DND-41 (cell line): ENCODE data around the gene SLC6A18.
"Not testable (repeated sequence)": the region's sequence is repeated elsewhere in the genome, so short reads cannot be mapped to it uniquely, and the experiment has no call there.

ENCODE experiments used
- ATAC-seq: fragments of 200-7000 bp; cut with Tn5 transposase; 3 replicates; pipeline ENCODE4 v1.9.1; 2021; ENCODE audit warnings: low read depth; ENCODE audit not compliant: insufficient read depth
- DNase-seq: peaks from one replicate; pipeline ENCODE4 v3.0.0-alpha.2; 2020
- H2AFZ ChIP-seq: 2 replicates; pipeline ENCODE4 v1.6.0; 2012; ENCODE audit warnings: low read depth, low read length
- H3K27ac ChIP-seq: 2 replicates; pipeline ENCODE4 v1.5.1; 2012; ENCODE audit warnings: low read length, inconsistent platforms
- H3K27me3 ChIP-seq: fragments of 200-600 bp; sonication (generic); 2 replicates; pipeline ENCODE4 v1.6.0; 2012; ENCODE audit warnings: low read length, mild to moderate bottlenecking, inconsistent platforms; ENCODE audit not compliant: insufficient read depth, poor library complexity
- H3K36me3 ChIP-seq: 2 replicates; pipeline ENCODE4 v1.5.1; 2012; ENCODE audit warnings: low read length, inconsistent platforms; ENCODE audit not compliant: insufficient read depth
- H3K4me1 ChIP-seq: 2 replicates; pipeline ENCODE4 v1.5.1; 2012; ENCODE audit warnings: mild to moderate bottlenecking, low read length; ENCODE audit not compliant: insufficient read depth
- H3K4me2 ChIP-seq: 2 replicates; pipeline ENCODE4 v1.6.0; 2012; ENCODE audit warnings: mild to moderate bottlenecking, moderate library complexity, low read length, inconsistent platforms; ENCODE audit not compliant: insufficient read depth
- H3K4me3 ChIP-seq, 2 experiments: fragments of 200-600 bp in 1 of 2; shearing (Covaris generic) in 1 of 2; 2 replicates each; pipeline ENCODE4 v1.5.1; 2012 to 2016; ENCODE audit warnings: inconsistent platforms in 2 of 2, low read length in 2 of 2, mild to moderate bottlenecking in 2 of 2, low read depth in 1 of 2, moderate library complexity in 1 of 2
- H3K79me2 ChIP-seq: 2 replicates; pipeline ENCODE4 v1.6.0; 2012; ENCODE audit warnings: low read length, inconsistent platforms; ENCODE audit not compliant: insufficient read depth
- H3K9ac ChIP-seq: 2 replicates; pipeline ENCODE4 v1.6.0; 2012; ENCODE audit warnings: low read depth, mild to moderate bottlenecking, inconsistent platforms, low read length, moderate library complexity
- H3K9me3 ChIP-seq: 2 replicates; pipeline ENCODE4 v1.5.1; 2012; ENCODE audit warnings: low read length, moderate library complexity, mild to moderate bottlenecking, inconsistent platforms; ENCODE audit not compliant: insufficient read depth, severe bottlenecking
- H4K20me1 ChIP-seq: 2 replicates; pipeline ENCODE4 v1.6.0; 2012; ENCODE audit warnings: low read length; ENCODE audit not compliant: insufficient read depth
- CTCF ChIP-seq: IDR thresholded peaks from 2 replicates; pipeline ENCODE4 v1.5.1; 2012; ENCODE audit warnings: borderline replicate concordance, low read length, moderate library complexity, mild to moderate bottlenecking; ENCODE audit not compliant: poor library complexity, severe bottlenecking; ENCODE audit errors: extremely low read depth
- EZH2 ChIP-seq: IDR thresholded peaks from 3 replicates; pipeline ENCODE4 v1.6.1; 2012; ENCODE audit warnings: borderline replicate concordance, low read depth, mild to moderate bottlenecking, moderate library complexity, low read length, inconsistent platforms; ENCODE audit not compliant: severe bottlenecking

Gene SLC6A18

GRCh38 chr5:1285141-1285540 is 60.0 kb downstream of the SLC6A18 start:
- H3K4me3 ChIP-seq = no peak overlapping the region
- peaks cover 12% of the 10 kb centered on the region for H3K79me2 ChIP-seq
- TF ChIP-seq EZH2 (no peak), CTCF (no peak)
- ATAC-seq (no peak), DNase-seq (no peak)
- no peak overlapping the region for H3K9ac ChIP-seq
- peaks cover 8% of the 10 kb centered on the region for H3K36me3 ChIP-seq
- H2AFZ ChIP-seq = no peak overlapping the region
- no peak overlapping the region for H3K4me2 ChIP-seq
- H3K27ac ChIP-seq = no peak overlapping the region
- no peaks in the 10 kb centered on the region for H3K27me3 ChIP-seq
- H4K20me1 ChIP-seq = no peaks in the 10 kb centered on the region; the same call in none of the 2 replicates
- H3K4me1 ChIP-seq = no peaks in the 10 kb centered on the region
- no peaks in the 10 kb centered on the region for H3K9me3 ChIP-seq

- ATAC-seq (no peak), DNase-seq (no peak)
- Histone ChIP-seq H3K36me3 (peaks cover 8% of the 10 kb centered on the region), H3K4me2 (no peak overlapping the region), H2AFZ (no peak overlapping the region), H4K20me1 (no peaks in the 10 kb centered on the region; the same call in none of the 2 replicates), H3K79me2 (peaks cover 12% of the 10 kb centered on the region), H3K4me3 (no peak overlapping the region), H3K9me3 (no peaks in the 10 kb centered on the region), H3K27ac (no peak overlapping the region), H3K9ac (no peak overlapping the region), H3K27me3 (no peaks in the 10 kb centered on the region), H3K4me1 (no peaks in the 10 kb centered on the region)
- TF ChIP-seq EZH2 (no peak), CTCF (no peak)
These were observed 60.7 kb downstream of the SLC6A18 start for GRCh38 chr5:1285883-1286291.

- H3K36me3 ChIP-seq = peaks cover 3% of the 10 kb centered on the region
- peak overlapping the region; percentile 32; the same call in 1 of the 2 replicates for H3K27ac ChIP-seq
- no peaks in the 10 kb centered on the region; the same call in 1 of the 2 replicates for H4K20me1 ChIP-seq
- no peak for TF ChIP-seq EZH2
- no peak for TF ChIP-seq CTCF
- no peaks in the 10 kb centered on the region for H3K27me3 ChIP-seq
- H3K9ac ChIP-seq = no peak overlapping the region
- no peak overlapping the region for H3K4me2 ChIP-seq
- H3K79me2 ChIP-seq = peaks cover 21% of the 10 kb centered on the region
- peaks cover 14% of the 10 kb centered on the region for H3K4me1 ChIP-seq
- ATAC-seq (no peak), DNase-seq (no peak)
- H3K4me3 ChIP-seq = no peak overlapping the region
- H3K9me3 ChIP-seq = no peaks in the 10 kb centered on the region
- no peak overlapping the region for H2AFZ ChIP-seq
These were observed 63.5 kb downstream of the SLC6A18 start for GRCh38 chr5:1288439-1289335.

GRCh38 chr5:1289559-1289958 is 64.4 kb downstream of the SLC6A18 start:
- not testable (repeated sequence) for H3K27me3 ChIP-seq, ATAC-seq, H3K9ac ChIP-seq, H3K4me2 ChIP-seq, H3K36me3 ChIP-seq, DNase-seq, H3K4me3 ChIP-seq, H2AFZ ChIP-seq, H3K9me3 ChIP-seq, H4K20me1 ChIP-seq, H3K27ac ChIP-seq
- Histone ChIP-seq H3K79me2 (peaks cover 29% of the 10 kb centered on the region), H3K4me1 (peaks cover 22% of the 10 kb centered on the region)

GRCh38 chr5:1290956-1291355 is 65.8 kb downstream of the SLC6A18 start:
- H3K79me2 ChIP-seq = peaks cover 22% of the 10 kb centered on the region
- H3K36me3 ChIP-seq, H2AFZ ChIP-seq, H3K4me2 ChIP-seq, DNase-seq, H3K27me3 ChIP-seq, H3K27ac ChIP-seq, H3K9me3 ChIP-seq, H3K9ac ChIP-seq, ATAC-seq, H3K4me3 ChIP-seq, H4K20me1 ChIP-seq: not testable (repeated sequence)
- H3K4me1 ChIP-seq = peaks cover 27% of the 10 kb centered on the region
